Breast epithelium (tissue), 3 donors: ENCODE data around the gene TANC1.

Source experiments
- POLR2AphosphoS5 ChIP-seq, 3 donors: sonication (generic); formaldehyde crosslinking; IDR thresholded peaks; one replicate each; pipeline ENCODE4 v1.6.1; 2017; ENCODE audit warnings: antibody characterized with exemption in 3 of 3
- TF ChIP-seq, protein P1 (sequence below), 3 donors: fragments of 450-650 bp; IDR thresholded peaks; one replicate each; pipeline ENCODE4 v1.5.1; 2016 to 2017; ENCODE audit warnings: antibody characterized with exemption in 3 of 3, mild to moderate bottlenecking in 3 of 3, moderate library complexity in 3 of 3

GRCh38 chr2:159226059-159226461, 257.6 kb downstream of the TANC1 start:
- TF ChIP-seq POLR2AphosphoS5 (IDR thresholded peaks at IDR 0.05) = no peak
- TF ChIP-seq, protein P1, sequence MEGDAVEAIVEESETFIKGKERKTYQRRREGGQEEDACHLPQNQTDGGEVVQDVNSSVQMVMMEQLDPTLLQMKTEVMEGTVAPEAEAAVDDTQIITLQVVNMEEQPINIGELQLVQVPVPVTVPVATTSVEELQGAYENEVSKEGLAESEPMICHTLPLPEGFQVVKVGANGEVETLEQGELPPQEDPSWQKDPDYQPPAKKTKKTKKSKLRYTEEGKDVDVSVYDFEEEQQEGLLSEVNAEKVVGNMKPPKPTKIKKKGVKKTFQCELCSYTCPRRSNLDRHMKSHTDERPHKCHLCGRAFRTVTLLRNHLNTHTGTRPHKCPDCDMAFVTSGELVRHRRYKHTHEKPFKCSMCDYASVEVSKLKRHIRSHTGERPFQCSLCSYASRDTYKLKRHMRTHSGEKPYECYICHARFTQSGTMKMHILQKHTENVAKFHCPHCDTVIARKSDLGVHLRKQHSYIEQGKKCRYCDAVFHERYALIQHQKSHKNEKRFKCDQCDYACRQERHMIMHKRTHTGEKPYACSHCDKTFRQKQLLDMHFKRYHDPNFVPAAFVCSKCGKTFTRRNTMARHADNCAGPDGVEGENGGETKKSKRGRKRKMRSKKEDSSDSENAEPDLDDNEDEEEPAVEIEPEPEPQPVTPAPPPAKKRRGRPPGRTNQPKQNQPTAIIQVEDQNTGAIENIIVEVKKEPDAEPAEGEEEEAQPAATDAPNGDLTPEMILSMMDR (IDR thresholded peaks at IDR 0.05) = no peak
